Fibroblast of upper back skin (primary cell): ENCODE data around the gene DOP1B.

Experiments used
- DNase-seq: peaks from one replicate; pipeline ENCODE4 v3.0.0-alpha.2; 2013

Gene DOP1B

GRCh38 chr21:36205962-36206361 is 49.3 kb downstream of the DOP1B start:
- no peak for DNase-seq
